SJCRH30 (cell line): Measurements from ENCODE around the gene GLB1L2. TPM values are rescaled to one million over a fixed set of nuclear protein-coding genes. Genes with fewer than 3 reads are reported as not detected.

ENCODE experiments used
- DNase-seq, 2 experiments: peaks; one replicate each; pipeline ENCODE4 v3.0.0-alpha.2; 2015 to 2020
- H3K27ac ChIP-seq: fragments of 250-450 bp; sonication (Bioruptor Pico); 2 replicates; pipeline ENCODE4 v1.5.1; 2020; ENCODE audit warnings: mild to moderate bottlenecking, moderate library complexity
- H3K27me3 ChIP-seq: fragments of 250-450 bp; sonication (Bioruptor Pico); 2 replicates; pipeline ENCODE4 v1.5.1; 2020; ENCODE audit warnings: mild to moderate bottlenecking, moderate library complexity
- H3K36me3 ChIP-seq: fragments of 250-450 bp; sonication (Bioruptor Pico); 2 replicates; pipeline ENCODE4 v1.5.1; 2020; ENCODE audit warnings: mild to moderate bottlenecking, moderate library complexity
- H3K4me1 ChIP-seq: fragments of 250-450 bp; sonication (Bioruptor Pico); 2 replicates; pipeline ENCODE4 v1.5.1; 2020; ENCODE audit warnings: mild to moderate bottlenecking, moderate library complexity
- H3K4me3 ChIP-seq: fragments of 250-450 bp; sonication (Bioruptor Pico); 2 replicates; pipeline ENCODE4 v1.5.1; 2020; ENCODE audit warnings: mild to moderate bottlenecking, moderate library complexity
- H3K9me3 ChIP-seq: fragments of 250-450 bp; sonication (Bioruptor Pico); replicated peaks from 2 replicates; pipeline ENCODE4 v1.5.1; 2020; ENCODE audit warnings: mild to moderate bottlenecking, moderate library complexity
- total RNA-seq: library from RNA; depleted of rRNA; stranded (reverse); fragments of >200 nt; shearing (Covaris generic); gene quantifications from 2 replicates; pipeline ENCODE4 v1.2.3, GENCODE V29; 2014; rRNA removed

The GLB1L2 gene
- total RNA-seq, 1 experiment from 2014 or later: not detected

DNA sequence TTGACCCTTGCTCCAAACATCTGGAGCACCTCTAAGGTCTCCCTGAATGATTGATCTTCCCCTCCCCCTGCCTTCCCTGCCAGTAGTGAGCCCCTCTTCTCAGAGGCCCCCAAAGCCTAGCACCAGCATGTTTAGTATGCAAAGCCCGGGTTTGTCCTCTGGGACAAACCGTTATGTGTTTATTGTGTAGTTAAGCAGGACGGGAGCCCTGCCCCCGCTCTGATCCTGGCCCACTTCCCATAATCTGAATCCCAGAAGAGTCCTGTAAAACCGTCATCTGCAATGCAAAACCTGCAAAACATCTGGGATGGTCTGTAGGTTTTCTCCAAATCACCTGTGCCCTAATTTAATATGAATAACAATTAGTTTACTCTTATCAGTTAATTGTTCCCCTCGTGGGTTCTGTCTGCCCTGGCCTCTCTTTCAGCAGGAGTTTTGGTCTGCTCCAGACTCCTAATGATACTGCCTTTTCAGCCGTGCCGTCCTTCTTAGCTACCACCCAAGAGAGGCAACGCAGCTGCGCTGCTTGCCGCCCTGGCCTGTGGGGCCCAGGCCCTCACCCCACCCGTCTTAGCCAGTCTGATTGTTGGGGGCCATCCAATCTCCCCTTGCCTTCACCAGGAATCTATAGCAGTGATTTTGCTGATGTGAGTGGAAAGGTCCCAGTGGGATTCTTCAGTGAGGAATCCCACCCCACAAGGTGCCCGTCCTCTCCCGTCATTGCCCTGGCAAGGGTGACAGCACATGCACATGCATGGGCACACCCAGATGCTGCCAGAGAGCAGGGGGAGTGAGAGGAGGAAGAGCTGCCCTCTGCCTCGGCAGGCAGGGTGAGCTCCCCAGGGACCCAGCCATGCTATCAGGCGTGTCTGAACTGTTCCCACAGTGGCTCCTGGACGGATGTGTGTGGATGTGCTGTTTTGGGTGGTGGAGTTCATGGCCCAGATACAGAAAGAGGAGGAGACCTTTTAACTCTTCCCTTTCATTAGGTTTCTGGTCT, 83.3 kb downstream of the GLB1L2 start:
- DNase-seq: no peak
- H3K27me3 ChIP-seq: no peaks in the 10 kb centered on the region

DNA sequence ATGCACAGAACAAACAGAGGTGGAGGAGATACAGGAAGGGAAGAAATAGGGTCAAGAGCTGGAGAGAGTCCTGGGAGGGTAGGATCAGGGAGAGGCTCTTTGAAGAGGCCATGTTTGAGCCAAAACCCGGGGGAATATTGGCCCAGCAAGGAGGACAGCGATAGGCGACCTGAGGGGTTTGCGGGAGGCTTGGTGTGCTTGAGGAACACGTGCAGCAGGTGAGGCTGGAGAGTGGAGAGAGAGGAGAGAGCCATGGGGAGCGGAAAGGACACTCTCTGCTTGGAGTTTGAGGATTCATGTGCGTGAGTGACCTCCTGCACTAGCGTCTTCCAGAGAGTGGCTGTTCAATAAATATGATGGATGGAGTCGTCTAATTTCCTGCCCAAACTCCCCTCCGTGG, 84.9 kb downstream of the GLB1L2 start:
- Histone ChIP-seq H3K4me1 (no peaks in the 10 kb centered on the region), H3K36me3 (no peaks in the 10 kb centered on the region), H3K27me3 (peaks cover under 1% of the 10 kb centered on the region; the same call in 1 of the 2 replicates), H3K4me3 (no peak overlapping the region), H3K9me3 (no peaks in the 10 kb centered on the region), H3K27ac (no peak overlapping the region)
- no peak for DNase-seq

More for the DNA sequence above, 83.3 kb downstream of the GLB1L2 start:
- H3K9me3 ChIP-seq: no peaks in the 10 kb centered on the region
- H3K36me3 ChIP-seq: no peaks in the 10 kb centered on the region
- H3K27ac ChIP-seq: no peak overlapping the region
- no peak overlapping the region for H3K4me3 ChIP-seq
- H3K4me1 ChIP-seq: no peaks in the 10 kb centered on the region

DNA sequence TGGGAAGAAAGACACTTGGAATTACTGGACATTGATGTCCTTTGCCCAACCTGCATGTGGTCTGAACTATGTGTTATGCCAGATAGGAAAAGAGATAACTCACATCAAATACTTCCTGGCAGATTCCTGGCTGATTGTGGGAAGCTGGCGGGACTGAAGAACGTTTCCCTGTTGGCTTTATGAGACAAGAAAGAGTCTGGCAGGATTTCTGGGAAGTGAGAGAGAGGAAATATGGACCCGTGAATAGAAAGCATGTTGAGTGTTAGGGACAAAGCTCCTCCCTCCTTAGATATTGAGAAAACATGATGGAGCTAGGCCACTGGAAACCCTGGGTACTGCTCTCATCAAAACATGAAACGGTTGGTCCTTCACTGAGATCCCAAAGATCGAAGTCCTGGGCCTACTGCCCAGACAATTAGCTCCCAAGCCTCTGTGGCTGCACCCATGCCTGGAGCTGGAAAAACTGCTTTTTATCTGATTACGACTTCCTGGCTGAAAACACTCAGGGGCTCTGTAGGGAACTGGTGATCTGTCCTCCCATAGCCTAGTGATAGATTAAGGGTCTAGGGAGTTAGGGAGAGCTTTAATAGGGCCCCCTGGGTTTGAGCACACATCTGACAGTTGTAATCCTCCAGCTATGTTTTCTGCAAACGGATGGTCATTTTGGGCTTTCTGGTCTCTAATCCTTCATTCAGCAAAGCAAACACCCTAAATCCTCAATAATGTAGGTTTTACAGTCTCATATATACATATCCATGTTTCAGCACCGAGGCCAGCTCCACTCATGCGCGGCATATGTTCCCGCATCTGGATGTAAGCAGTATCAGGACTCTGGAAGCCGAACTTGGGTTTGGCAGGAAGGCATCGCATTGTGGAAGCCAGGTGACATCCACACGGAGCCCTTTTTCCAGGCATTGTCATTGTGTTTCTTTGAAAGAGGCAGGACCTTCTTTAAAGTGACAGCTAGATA, 86.4 kb downstream of the GLB1L2 start:
- H3K27me3 ChIP-seq: peaks cover 3% of the 10 kb centered on the region; the same call in 1 of the 2 replicates
- peak; percentile 44 to 50 for DNase-seq
- no peaks in the 10 kb centered on the region for H3K9me3 ChIP-seq
- no peaks in the 10 kb centered on the region for H3K4me1 ChIP-seq
- H3K27ac ChIP-seq: no peak overlapping the region
- H3K36me3 ChIP-seq: no peaks in the 10 kb centered on the region
- H3K4me3 ChIP-seq: no peak overlapping the region

GRCh38 chr11:134423106-134423505, 91.3 kb downstream of the GLB1L2 start:
- H3K27me3 ChIP-seq: peaks cover 13% of the 10 kb centered on the region
- H3K27ac ChIP-seq: no peak overlapping the region
- no peak overlapping the region for H3K4me3 ChIP-seq
- no peaks in the 10 kb centered on the region for H3K36me3 ChIP-seq
- no peaks in the 10 kb centered on the region for H3K4me1 ChIP-seq
- H3K9me3 ChIP-seq: no peaks in the 10 kb centered on the region
- no peak for DNase-seq

DNA sequence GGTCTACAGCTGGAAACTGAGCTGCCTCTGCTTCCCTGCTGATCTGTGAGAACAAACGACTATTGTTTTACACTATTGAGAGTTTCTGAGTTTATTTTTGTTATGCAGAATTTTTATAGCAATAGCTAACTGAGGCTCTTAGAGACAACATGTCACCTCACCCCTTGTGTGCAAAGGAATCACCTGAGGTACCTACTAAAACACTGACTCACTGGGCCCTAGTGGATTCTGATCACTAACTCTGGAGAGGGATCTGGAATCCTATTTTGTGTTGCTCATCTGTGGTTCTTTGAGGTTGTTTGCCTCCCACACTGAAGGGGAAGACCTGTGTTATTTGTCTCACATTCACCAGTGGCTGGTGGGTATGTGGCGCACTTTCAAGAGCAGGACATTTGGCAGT, 93.6 kb downstream of the GLB1L2 start:
- Histone ChIP-seq H3K27me3 (peaks cover 17% of the 10 kb centered on the region), H3K4me1 (no peaks in the 10 kb centered on the region), H3K9me3 (no peaks in the 10 kb centered on the region), H3K27ac (no peak overlapping the region), H3K36me3 (no peaks in the 10 kb centered on the region), H3K4me3 (no peak overlapping the region)
- DNase-seq: no peak

Other genes starting within 250 kb of the GLB1L2 start
- 71.2 and 75.7 TPM in 2 replicates for gene NCAPD3, start 108.0 kb upstream of the GLB1L2 start, total RNA-seq
- 38.2 and 39.1 TPM in 2 replicates for gene VPS26B, start 107.3 kb upstream of the GLB1L2 start, total RNA-seq
- gene THYN1, start 78.6 kb upstream of the GLB1L2 start, total RNA-seq: 80.1 and 88.0 TPM in 2 replicates
- gene ACAD8, start 78.4 kb upstream of the GLB1L2 start, total RNA-seq: 31.3 and 32.3 TPM in 2 replicates
- gene GLB1L3, start 55.6 kb upstream of the GLB1L2 start, total RNA-seq: not detected in 2 replicates
- gene B3GAT1, start 80.3 kb downstream of the GLB1L2 start, total RNA-seq: not detected in 2 replicates